Kidney glomerular epithelial cell (primary cell): ENCODE data around the gene USP15.
A peak's percentile ranks its signal among the peaks of the same experiment; 100 is the strongest.

Experiments
- DNase-seq: peaks from one replicate; lab custom pipeline; 2025; lab: John Stamatoyannopoulos, UW

Gene USP15

DNA sequence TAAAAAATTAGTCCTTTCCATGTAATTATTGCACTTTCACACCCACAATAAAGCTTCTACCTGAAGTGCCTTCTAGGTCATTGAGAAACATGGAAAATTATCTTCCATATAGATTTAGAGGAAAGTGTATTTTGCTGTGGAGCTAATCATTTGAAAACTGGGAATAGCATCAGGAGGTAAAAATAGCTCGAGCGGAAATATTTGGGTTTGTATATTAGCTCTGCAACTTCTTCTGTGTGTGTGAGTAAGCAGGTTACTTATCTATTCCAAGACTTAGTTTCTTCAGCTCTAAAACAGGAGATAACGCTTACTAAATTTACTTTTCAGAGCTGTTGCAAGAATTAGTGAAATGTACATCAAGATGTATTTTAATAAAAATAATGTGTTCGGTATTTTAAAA is 111.5 kb downstream of the USP15 start:
- no peak for DNase-seq

DNA sequence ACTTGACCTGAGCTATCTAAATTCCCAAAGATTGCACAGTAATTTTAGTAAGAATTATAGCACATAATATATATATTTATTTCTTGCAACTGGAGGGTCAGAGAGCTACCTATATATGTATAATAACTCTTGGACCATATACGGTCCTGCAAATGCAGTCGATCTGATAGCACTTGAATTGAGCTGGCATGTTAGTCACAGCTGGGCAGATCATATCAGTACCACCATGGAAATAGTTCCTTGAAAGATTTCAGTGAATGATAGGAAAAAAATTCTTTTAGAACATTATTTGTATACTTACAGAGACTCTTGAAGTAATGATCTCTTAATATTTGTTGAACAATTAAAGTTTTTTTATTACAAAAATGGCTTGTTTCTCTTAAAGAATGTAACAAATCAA is 111.9 kb downstream of the USP15 start:
- no peak for DNase-seq

DNA sequence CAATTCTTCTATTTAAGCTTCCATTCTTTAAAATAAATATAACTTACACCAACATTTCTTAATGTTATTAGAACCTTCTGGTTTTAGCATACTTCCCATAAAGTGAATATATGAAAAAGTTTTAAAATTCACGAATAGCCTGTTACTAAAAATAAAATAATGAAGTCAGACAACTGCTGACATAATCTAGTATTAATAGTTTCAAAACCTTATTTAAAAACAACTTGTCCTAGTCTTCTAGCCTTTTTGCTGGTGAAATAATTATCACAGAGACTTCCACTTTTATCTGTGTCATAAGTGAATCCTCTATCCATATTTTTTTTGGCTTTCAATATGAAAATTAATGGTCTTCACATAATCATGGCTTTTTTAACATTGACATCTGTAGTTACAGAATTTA is 112.6 kb downstream of the USP15 start:
- no peak for DNase-seq

DNA sequence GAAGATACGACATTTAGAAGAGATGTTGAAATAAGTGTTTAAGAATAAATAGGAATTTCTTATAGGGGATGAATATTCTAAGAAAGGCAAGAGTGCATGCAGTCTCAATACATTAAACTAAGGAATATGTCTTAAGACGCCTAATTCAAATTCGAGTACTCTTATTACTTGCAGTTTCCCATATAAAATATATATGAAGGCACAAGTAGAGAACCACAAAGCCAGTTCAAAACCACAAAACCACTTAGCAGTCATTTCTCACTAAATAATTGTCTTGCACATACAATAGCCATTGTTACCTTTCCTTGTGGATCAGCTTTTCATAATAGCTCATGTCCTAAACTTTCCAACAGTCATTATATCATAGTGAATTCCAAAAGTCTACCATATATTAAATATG is 115.4 kb downstream of the USP15 start:
- no peak for DNase-seq

DNA sequence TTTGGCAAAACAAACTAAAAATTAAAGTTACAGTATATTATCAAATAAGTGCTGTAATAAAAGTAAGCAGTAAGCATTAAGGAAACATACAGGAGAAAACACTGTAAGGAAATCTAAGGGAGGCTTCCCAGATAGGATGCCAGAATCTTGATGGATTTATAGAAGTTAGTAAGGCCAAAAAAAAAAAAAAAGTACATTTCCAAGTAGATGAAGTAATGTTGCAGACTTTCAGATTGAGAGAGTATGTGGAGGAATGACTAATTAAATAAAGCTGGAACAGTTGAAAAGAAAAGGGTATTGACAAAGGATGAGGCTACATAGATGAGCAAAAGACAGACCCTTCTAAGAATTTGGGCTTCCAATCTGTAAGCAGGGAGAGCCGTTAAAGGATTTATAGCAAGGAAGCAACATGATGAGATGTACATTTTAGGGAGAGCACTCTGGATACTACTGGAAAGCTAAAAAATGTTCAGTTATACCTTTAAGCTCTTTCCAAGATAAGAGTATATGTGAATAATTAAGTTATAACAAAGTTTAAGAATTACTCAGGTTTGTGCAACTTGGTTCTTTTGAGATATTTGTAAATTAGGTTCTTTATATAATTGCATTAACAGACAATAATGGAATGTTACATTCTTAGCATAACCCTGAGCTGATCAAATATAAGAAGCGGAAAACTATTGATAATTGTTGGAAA is 119.0 kb downstream of the USP15 start:
- DNase-seq, result no peak

DNA sequence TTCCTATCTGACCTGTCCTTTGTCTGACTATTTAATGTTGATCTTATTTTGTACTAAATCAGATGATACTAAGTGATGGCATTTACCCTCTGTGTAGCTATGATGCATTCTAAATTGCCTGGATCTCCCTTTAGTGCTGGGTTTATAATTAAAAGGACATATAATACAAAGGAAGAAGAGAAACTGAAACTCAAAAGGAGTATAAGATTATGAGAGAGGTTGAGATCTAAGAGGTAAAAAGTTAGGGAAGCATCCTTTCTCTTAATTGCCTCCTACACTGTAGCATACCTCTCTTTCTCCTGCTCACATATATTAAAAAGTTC is 119.5 kb downstream of the USP15 start:
- DNase-seq, result no peak

DNA sequence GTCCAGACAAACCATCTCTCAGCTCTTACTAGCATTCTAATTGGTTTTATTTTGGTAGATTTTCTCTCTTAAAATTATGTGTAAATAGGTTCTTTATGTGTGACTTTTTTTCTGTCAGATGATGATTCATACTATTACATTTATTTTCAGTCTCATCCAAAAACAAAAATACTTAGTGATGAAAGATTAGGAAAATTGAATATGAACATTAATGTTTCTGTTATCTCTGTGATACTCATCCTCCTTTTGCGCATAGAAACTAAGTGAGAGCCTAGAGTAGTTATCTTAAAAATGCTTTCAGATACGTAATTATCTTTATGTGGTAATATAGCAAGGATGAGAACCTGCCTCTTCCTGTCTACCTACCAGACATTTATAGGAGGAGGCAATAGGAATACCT is 122.3 kb downstream of the USP15 start:
- DNase-seq, result no peak

DNA sequence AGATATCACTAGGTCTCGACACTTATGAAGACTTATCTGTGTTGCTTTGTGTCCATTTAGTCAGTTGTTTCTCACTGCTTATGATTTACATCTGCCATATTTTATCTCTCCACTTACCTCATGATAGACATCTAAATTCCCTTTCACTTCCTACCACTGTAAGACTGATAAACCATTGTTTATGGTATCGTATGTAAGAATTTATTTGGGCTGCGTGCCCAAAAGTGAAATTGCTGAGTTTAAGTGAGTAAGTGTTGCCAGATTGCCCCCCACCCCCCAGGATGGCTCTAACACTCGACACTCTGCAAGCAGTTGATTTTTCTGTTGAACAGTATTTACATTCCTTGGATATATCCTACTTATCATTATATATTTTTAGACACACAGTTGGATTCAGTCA is 136.5 kb downstream of the USP15 start:
- DNase-seq, result no peak

DNA sequence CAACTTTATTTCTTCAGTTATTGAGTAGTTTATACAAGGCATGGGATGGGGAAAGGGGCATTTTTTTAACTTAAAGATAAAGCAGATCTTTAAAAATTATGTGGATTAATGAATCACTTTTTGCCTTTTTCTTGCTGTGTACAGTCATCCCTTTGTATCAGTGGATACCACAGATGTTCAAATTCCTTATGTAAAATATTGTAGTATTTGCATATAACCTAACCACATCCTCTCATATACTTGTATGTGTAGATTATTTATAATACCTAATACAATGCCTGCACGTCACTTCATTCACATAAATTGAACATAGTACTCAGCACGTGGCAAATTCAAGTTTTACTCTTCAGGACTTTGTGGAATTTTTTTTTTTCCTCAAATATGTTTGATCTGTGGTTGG is 139.9 kb downstream of the USP15 start:
- DNase-seq, result no peak

DNA sequence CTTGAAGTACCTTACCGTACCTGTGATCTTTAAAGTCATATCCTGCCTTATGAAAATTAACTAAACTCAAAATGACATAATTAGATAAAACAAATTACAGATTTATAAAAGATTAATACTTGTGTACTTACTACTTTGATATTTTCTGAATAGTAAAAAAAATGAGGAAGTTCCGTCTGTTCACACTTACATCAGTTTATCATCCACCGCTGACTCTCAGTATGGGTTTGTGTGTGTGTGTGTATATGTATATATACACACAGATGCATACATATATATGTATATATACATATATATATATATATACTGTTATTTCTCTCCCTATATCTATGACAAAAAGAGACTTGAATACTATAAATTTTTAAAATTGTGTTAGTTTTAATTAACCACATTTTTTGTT is 141.4 kb downstream of the USP15 start:
- DNase-seq, result no peak

DNA sequence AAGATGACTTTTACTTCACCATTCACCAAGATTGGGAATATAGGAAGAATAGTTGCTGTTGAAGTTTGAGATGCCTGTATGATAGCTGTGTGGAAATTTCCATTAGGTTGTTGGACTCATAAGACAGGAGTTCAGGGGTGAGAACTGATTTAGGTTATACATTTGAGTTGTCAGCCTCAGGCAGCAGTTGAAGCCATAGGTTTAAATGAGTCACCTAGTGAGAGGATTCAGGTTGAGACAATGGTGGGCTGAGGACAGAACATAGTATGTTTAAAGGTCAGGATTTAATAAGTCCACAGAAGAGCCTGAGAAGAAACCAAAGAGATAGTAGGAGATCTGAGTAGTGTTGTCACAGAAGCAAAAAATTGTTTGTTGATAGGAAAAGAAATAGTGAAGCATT is 142.8 kb downstream of the USP15 start:
- no peak for DNase-seq

DNA sequence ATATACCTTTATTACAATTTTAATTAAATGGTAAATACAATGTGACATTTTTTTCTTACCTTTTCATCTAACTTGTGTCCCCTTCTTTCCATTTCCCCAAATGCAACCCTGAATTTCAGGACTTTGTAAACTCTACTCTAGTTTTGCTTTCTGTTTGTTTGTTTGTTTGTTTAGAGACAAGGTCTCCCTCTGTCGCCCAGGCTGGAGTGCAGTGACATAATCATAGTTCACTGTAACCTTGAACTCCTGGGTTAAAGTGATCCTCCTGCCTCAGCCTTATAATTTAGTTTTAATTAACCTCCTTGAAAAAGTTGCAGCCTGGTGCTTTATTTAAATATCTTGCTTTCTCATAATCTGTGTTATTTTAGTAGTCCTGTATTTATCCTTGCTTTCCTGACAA is 147.4 kb downstream of the USP15 start:
- no peak for DNase-seq

DNA sequence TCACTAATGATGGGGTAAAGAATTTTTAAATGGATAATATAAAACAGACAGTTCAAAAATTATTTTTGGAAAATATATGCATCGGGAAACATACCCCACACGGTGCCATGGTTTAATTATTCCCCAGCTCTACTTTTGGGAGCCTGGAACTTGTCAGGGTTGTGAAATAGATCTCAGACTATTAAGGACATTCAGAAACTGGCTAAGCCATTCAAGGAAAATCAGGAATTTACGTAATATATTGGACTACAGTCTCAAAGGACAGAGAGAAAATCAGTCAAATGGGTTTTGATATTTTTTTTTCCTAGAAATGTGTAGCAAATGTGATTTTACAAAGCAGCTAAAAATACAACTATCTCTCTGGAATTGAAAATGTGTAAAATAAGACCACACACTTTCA is 148.9 kb downstream of the USP15 start:
- DNase-seq, result no peak

DNA sequence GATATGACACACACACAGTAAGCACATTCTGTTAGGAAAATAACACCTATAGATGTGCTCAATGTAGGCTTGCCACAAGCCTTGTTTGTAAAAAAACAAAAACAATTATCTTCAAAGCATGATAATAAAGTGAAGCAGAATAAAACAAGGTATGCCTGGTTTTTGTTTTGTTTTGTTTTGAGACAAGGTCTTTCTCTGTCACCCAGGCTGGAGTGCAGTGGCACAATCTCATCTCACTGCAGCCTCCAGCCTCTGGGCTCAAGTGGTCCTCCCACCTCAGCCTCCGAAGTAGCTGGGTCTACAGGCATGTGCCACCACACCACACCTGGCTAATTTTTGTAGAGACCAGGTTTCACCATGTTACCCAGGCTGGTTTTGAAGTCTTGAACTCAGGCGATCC is 154.0 kb downstream of the USP15 start:
- DNase-seq, result no peak

DNA sequence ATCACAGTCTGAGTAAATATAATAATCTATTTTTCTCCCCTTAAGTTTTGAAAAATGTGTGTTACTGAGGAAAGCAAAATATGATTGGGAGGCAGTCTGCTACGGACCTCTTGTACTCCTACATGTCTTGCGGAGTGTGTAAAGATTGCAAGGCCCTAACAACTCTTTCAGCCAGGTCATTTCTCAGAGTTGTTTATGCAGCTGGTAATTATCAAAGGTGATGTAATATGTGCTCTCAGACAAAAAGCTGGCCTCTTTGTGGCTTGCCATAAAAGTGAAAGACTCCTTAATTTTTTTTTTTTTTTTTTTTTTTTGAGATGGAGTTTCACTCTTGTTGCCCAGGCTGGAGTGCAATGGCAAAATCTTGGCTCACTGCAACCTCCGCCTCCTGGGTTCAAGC is 165.9 kb downstream of the USP15 start:
- no peak for DNase-seq

DNA sequence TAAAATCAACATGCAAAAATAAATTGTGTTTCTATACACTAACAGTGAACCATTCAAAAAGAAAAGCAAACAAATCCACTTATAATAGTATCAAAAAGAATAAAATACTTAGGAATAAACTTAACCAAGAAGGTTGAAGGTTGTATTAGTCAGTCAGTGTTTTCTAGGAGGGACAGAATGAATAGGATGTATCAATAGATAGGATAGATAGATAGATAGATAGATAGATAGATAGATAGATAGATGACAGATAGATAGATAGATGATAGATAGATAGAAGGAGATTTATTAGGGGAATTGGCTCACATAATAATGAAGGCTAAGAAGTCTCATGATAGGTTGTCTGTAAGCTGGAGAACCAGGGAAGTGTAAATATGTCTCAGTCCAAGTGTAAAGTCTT is 169.3 kb downstream of the USP15 start:
- no peak for DNase-seq

DNA sequence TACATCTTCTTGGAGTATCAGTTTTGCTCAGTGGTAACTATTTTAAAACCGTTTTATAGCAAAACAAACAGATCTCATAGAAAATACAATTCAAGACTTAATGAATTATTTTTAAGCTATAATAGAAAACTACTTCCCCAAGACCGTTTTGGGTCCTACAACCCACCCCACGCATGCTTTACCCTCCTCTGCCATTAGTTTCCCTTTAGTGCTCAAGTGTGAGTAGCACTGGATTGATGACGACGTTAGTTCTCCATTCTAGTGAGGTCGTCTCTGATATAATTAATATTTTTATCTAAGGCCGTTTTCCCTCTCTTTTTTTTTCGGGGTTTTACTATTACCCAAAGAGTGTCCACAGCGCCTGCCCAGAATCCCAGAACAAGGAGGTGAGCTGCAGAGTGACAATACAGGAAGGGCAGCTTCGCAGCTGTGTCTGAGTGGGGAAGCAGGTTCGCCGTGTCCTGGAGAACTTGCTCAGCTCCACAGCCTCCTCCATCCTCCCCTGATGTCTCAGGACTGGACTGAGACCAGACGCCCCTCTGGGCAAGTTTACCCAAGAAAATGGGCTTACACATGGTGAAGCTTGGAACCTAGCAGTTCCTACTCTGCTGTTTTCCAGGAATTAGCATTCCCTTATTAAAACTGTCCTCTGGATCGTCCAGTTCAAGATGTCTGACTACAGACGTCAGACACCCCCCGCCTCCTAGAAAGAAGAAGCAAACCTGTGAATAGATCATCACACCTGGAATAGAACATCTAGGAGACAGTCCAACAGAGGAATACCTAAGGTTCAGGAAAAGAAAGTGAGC is 174.5 kb downstream of the USP15 start:
- DNase-seq, result no peak

DNA sequence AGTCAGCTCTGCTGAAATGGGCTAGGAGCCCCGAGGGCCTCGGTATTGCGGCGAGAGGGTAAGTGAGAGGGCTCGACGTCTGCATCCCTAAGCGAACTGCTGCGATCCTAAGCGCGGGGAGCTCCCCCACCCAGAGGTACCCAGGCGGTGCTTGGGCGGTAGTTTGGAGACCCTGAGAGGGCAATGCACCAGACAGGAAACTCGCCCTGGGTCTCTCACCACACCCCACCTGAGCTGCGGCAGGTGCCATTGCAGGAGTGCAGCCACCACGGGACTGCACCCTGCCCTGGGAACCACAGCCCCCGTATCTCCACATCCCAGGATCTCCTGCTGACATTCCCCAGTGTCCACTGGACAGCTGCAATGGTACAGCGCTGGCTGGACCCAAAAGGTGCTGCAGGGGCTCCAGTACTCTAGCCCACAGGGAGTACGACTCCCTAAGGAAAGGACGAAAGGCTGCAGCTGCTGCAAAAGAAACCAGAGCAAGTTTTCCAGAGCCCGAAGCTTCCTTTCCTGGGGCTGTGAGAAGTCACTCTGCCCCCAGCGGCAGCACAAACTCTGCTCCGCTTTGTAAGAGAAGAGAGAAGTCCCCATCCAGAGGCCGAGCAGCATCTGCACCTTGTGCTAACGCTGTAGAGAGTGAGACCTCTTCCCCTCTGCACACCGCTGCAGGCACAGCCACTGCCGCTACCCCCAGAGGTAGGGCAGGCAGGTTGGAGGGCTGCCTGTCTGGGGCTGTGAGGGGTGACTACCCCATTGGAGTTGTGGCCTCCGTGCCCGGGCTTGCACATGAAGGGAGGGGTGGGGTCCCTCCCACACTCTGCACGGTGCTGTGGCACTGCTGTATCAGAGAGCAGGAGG is 175.3 kb downstream of the USP15 start:
- peak; percentile 22 for DNase-seq

DNA sequence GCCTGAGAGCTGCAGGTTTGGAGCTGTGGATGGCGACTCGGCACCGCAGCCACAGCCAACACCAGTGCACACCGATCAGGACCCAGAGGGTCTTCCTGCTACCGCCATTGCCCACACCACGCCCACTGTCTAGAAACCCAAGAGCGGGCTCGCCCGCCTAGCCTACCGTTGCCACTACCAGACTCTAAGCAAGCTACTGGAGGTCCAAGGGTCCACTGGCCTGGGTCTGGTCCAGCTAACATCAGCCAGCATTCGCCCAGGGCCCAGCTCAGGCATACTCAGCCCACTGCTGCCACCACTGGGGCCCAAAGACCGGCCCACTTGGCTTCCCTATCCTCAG is 175.9 kb downstream of the USP15 start:
- no peak for DNase-seq

DNA sequence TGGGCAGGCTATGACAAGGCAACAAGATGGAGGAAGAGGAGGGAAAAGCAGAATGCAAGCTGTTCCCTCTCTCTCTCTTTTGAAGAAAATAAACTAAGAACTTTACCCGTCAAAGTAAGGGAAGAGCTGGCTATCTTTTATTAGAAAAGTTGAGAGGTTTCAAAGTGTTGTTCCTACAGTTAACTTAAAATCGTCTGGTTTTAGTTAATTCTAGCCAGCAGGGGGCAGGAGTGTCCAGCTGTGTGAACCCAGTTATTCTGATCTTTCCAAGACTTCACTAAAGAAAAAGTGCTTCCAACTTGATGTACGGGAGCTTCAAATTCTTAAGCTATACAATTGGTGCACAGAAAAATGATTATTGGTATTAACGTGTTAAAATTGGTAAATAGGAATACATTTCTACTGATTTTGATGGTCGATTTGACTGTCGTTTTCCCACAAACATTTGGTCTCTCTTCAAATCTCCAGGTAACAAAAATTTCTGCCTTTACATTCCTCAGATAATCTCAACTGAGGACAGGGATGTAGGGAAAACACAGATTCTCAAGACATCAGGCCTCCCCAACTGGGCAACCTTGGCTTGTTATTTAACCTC is 178.0 kb downstream of the USP15 start:
- DNase-seq, result peak; percentile 65

DNA sequence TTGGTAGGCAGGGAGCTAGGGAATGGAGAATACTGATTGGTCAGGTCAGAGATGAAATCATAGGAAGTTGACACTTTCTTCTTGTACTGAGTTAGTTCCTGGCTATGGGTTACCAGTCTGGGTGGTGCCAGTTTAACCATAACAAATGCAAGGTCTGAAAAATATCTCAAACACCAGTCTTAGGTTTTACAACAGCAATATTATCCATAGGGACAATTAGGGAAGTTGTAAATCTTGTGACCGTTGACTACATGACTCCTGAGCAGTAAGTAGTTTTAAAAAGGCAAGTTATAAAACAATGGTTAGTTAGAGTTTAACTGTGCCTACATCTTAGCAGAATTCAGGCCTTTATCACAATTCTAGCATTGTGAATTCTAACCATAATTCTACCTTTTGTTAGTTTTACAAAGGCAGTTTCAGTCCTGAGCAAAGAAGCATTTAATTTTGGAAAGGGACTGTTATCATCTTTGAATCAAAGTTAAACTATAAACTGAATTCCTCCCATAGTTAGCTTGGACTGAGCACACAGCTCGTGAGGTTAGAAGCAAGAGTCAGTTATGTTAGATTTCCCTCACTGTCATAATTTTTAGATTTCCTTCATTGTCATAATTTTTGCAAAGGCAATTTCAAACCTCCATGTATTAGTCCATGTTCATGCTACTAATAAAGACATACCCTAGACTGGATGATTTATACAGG is 186.7 kb downstream of the USP15 start:
- no peak for DNase-seq

DNA sequence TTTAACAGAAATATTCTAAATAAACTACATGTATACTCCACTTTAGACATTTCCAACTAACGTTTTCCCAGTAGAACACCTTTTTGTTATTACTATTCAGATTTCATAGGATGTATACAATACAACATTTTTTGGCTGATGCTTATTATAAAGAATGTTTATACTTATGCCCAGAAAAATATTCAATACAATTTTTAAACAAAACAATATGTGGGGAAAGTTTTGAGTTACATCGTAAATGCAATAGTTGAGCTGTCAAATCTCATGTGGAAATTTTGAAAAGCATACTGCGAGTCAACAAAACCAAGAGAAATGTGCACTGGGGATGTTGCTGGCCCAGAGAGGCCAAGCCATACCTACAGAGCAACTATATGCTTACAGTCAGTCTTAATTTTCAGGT is 188.2 kb downstream of the USP15 start:
- no peak for DNase-seq
